Measurements from ENCODE around the gene GALNT17. TPM values are rescaled to one million over a fixed set of nuclear protein-coding genes. Genes with fewer than 3 reads are reported as not detected.

The GALNT17 gene
- total RNA-seq, 6 donors from 2014 or later = 5.3 to 26.2 (median 10.1) TPM

GRCh38 chr7:71696511-71696910, 564.6 kb downstream of the GALNT17 start:
- Histone ChIP-seq H3K27me3 (no peaks in the 10 kb centered on the region), H3K36me3 (no peaks in the 10 kb centered on the region), H3K4me1 (no peaks in the 10 kb centered on the region), H3K27ac (no peak overlapping the region), H3K9me3 (no peaks in the 10 kb centered on the region), H3K4me3 (no peak overlapping the region)
- TF ChIP-seq CTCF (IDR thresholded peaks at IDR 0.05) = no peak
- TF ChIP-seq EP300 (IDR thresholded peaks at IDR 0.05) = no peak
- TF ChIP-seq POLR2AphosphoS5 (IDR thresholded peaks at IDR 0.05) = no peak
- TF ChIP-seq POLR2A (IDR thresholded peaks at IDR 0.05) = no peak
- 76 to 77% methylated on average over 2 of the region's 2 CpGs for WGBS, 2 donors
- no peak for DNase-seq
- ATAC-seq (ENCODE audit: low FRiP score in 2 of 2) = no peak

GRCh38 chr7:71697400-71697799, 565.5 kb downstream of the GALNT17 start:
- H3K9me3 ChIP-seq = no peaks in the 10 kb centered on the region
- DNase-seq (no peak), ATAC-seq (ENCODE audit: low FRiP score in 2 of 2) (no peak)
- WGBS, 2 donors = 82 to 96% methylated on average over 3 of the region's 3 CpGs
- no peaks in the 10 kb centered on the region for H3K36me3 ChIP-seq
- no peaks in the 10 kb centered on the region for H3K27me3 ChIP-seq
- no peak for TF ChIP-seq POLR2AphosphoS5 (IDR thresholded peaks at IDR 0.05)
- no peak for TF ChIP-seq POLR2A (IDR thresholded peaks at IDR 0.05)
- no peak for TF ChIP-seq CTCF (IDR thresholded peaks at IDR 0.05)
- TF ChIP-seq EP300 (IDR thresholded peaks at IDR 0.05) = no peak
- no peak overlapping the region for H3K4me3 ChIP-seq
- no peak overlapping the region for H3K27ac ChIP-seq
- no peaks in the 10 kb centered on the region for H3K4me1 ChIP-seq

GRCh38 chr7:71705217-71705616, 573.3 kb downstream of the GALNT17 start:
- no peak overlapping the region for H3K4me3 ChIP-seq
- H3K27ac ChIP-seq = no peak overlapping the region
- no peaks in the 10 kb centered on the region for H3K36me3 ChIP-seq
- WGBS, 2 donors = 83 to 88% methylated on average over 3 of the region's 3 CpGs
- H3K9me3 ChIP-seq = no peaks in the 10 kb centered on the region
- no peaks in the 10 kb centered on the region for H3K27me3 ChIP-seq
- TF ChIP-seq CTCF (IDR thresholded peaks at IDR 0.05) (no peak), POLR2AphosphoS5 (IDR thresholded peaks at IDR 0.05) (no peak), POLR2A (IDR thresholded peaks at IDR 0.05) (no peak), EP300 (IDR thresholded peaks at IDR 0.05) (no peak)
- no peak for ATAC-seq (ENCODE audit: low FRiP score in 2 of 2)
- no peak for DNase-seq
- H3K4me1 ChIP-seq = no peaks in the 10 kb centered on the region

DNA sequence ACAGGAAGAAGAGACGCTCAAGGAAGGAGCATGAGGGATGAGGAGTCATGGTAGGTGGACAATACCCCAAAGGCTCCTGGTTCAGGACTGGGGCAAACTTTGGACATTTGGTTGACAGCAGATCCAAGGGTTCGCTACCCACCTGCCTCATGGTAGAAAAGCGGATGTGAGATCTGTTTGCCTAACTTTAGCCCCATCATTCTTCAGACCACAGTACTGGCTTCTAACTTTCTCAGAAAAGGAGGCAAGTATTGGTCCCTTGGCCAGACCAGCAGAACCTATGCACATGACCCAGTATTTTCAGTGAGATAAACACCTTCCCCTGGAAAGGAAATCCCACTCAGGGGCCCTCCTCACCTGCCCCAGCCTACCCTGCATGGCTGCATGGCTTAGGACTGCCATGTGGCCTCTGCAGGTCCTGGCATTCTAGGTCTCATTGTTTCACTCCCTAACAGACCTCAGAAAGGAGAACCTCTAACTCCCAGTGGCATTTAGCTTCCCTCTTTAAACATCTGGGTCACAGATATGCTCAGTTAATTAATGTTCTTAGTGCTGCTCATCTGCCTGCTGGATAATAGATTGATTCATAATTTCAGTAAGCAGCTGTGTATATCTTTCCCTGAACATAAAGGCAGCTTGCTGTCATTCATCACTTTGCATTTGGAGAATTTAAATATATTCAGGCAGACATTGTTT, 574.1 kb downstream of the GALNT17 start:
- H3K4me3 ChIP-seq = no peak overlapping the region
- no peak for ATAC-seq (ENCODE audit: low FRiP score in 2 of 2)
- no peaks in the 10 kb centered on the region for H3K36me3 ChIP-seq
- H3K27me3 ChIP-seq = no peaks in the 10 kb centered on the region
- no peaks in the 10 kb centered on the region for H3K9me3 ChIP-seq
- no peak overlapping the region for H3K27ac ChIP-seq
- H3K4me1 ChIP-seq = no peaks in the 10 kb centered on the region
- no peak for DNase-seq
- no peak for TF ChIP-seq CTCF (IDR thresholded peaks at IDR 0.05)
- no peak for TF ChIP-seq EP300 (IDR thresholded peaks at IDR 0.05)
- TF ChIP-seq POLR2AphosphoS5 (IDR thresholded peaks at IDR 0.05) = no peak
- TF ChIP-seq POLR2A (IDR thresholded peaks at IDR 0.05) = no peak
- 89 to 94% methylated on average over 3 of the region's 3 CpGs for WGBS, 2 donors

GRCh38 chr7:71706597-71706975, 574.6 kb downstream of the GALNT17 start:
- no peak for ATAC-seq (ENCODE audit: low FRiP score in 2 of 2)
- TF ChIP-seq POLR2AphosphoS5 (IDR thresholded peaks at IDR 0.05) (no peak), EP300 (IDR thresholded peaks at IDR 0.05) (no peak), POLR2A (IDR thresholded peaks at IDR 0.05) (no peak), CTCF (IDR thresholded peaks at IDR 0.05) (no peak)
- Histone ChIP-seq H3K36me3 (no peaks in the 10 kb centered on the region), H3K27me3 (no peaks in the 10 kb centered on the region), H3K4me1 (no peaks in the 10 kb centered on the region), H3K27ac (no peak overlapping the region), H3K4me3 (no peak overlapping the region), H3K9me3 (no peaks in the 10 kb centered on the region)
- WGBS, 2 donors = 27 to 29% methylated on average over 2 of the region's 2 CpGs
- DNase-seq = no peak

All from upper lobe of left lung (tissue), 6 donors.